AML-193 (cell line): ENCODE results near the gene DCBLD1.

ENCODE experiments used
- DNase-seq, 2 experiments: peaks; one replicate each; lab custom pipeline; 2025; lab: John Stamatoyannopoulos, UW

DCBLD1 gene

GRCh38 chr6:117472667-117473066 lies 9.8 kb upstream of the DCBLD1 start:
- DNase-seq: no peak

- no peak for DNase-seq
These were observed 9.1 kb upstream of the DCBLD1 start for GRCh38 chr6:117473401-117473800.

- DNase-seq: peak; percentile 80 to 83
These were observed 4.3 kb upstream of the DCBLD1 start for GRCh38 chr6:117477988-117478852.

GRCh38 chr6:117478853-117479231 lies 3.6 kb upstream of the DCBLD1 start:
- DNase-seq: no peak

GRCh38 chr6:117480651-117481050 lies 1.8 kb upstream of the DCBLD1 start:
- DNase-seq: no peak

GRCh38 chr6:117481278-117481925 lies 1.1 kb upstream of the DCBLD1 start:
- DNase-seq: no peak

- no peak for DNase-seq
These were observed 591 bp upstream of the DCBLD1 start for GRCh38 chr6:117481926-117482239.

- DNase-seq: peak; percentile 44 to 66
These were observed 650 bp downstream of the DCBLD1 start for GRCh38 chr6:117483004-117483644.

GRCh38 chr6:117483645-117484016 lies 1.2 kb downstream of the DCBLD1 start:
- peak; percentile 44 to 65 for DNase-seq

GRCh38 chr6:117484052-117484646 lies 1.7 kb downstream of the DCBLD1 start:
- no peak for DNase-seq

- no peak for DNase-seq
These were observed 3.0 kb downstream of the DCBLD1 start for GRCh38 chr6:117485433-117485832.

GRCh38 chr6:117487821-117488220 lies 5.3 kb downstream of the DCBLD1 start:
- DNase-seq: no peak

GRCh38 chr6:117489003-117489402 lies 6.5 kb downstream of the DCBLD1 start:
- no peak for DNase-seq

GRCh38 chr6:117491916-117492315 lies 9.4 kb downstream of the DCBLD1 start:
- no peak for DNase-seq

- no peak for DNase-seq
These were observed 11.0 kb downstream of the DCBLD1 start for GRCh38 chr6:117493470-117493869.

- peak; percentile 73 to 75 for DNase-seq
These were observed 11.8 kb downstream of the DCBLD1 start for GRCh38 chr6:117494283-117494682.

- no peak for DNase-seq
These were observed 12.3 kb downstream of the DCBLD1 start for GRCh38 chr6:117494694-117495318.

GRCh38 chr6:117495425-117495824 lies 13.0 kb downstream of the DCBLD1 start:
- no peak for DNase-seq

- DNase-seq: no peak
These were observed 13.4 kb downstream of the DCBLD1 start for GRCh38 chr6:117495869-117496268.

GRCh38 chr6:117496383-117496990 lies 14.0 kb downstream of the DCBLD1 start:
- DNase-seq: no peak

- DNase-seq: no peak
These were observed 14.8 kb downstream of the DCBLD1 start for GRCh38 chr6:117497237-117497636.

- peak; percentile 37 to 53 for DNase-seq
These were observed 15.7 kb downstream of the DCBLD1 start for GRCh38 chr6:117498159-117498558.
